ENCODE data around the gene RFPL3. TPM values are rescaled to one million over a fixed set of nuclear protein-coding genes. Genes with fewer than 3 reads are reported as not detected.
A peak's percentile ranks its signal among the peaks of the same experiment; 100 is the strongest.
"Not testable (repeated sequence)": the region's sequence is repeated elsewhere in the genome, so short reads cannot be mapped to it uniquely, and the experiment has no call there.

RFPL3 gene
- total and polyA plus RNA-seq, 7 experiments from 2014 or later = not detected

DNA sequence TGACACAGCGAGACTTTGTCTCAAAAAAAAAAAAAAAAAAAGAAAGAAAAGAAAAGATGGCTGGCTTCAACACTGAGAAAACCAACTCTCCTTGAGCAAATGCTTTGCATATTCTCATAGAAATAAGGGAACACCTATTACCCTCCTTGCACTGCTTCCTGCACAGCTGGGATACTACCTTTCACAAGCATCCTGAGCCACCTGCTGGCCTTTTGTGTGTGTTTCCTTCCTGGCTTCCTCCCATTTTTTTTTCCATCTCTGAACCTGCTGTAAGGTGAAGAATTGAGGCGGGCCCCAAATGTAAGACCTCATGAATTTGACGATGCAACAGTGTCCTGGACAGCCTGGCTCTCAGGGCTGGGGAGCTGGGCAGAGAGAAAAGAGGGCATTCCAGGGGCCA lies 1.9 kb upstream of the RFPL3 start:
- Mint-ChIP-seq H3K4me3 (no peak overlapping the region), H3K4me1 (no peaks in the 10 kb centered on the region), H3K9me3 (peaks cover 0 to 5% (median 2%) of the 10 kb centered on the region in 11 donors), H3K36me3 (peaks cover 0 to 5% (median 0%) of the 10 kb centered on the region in 5 donors), H3K27me3 (peaks cover 0 to 7% (median 4%) of the 10 kb centered on the region in 5 donors), H3K27ac (no peak overlapping the region)
- DNase-seq (no peak), ATAC-seq (no peak)
- H3K27me3 ChIP-seq (ENCODE audit: control insufficient read depth in 2 of 2, insufficient read depth in 2 of 2, low read length in 2 of 2) = no peaks in the 10 kb centered on the region
- no peaks in the 10 kb centered on the region for H3K36me3 ChIP-seq (ENCODE audit: control insufficient read depth in 2 of 3, insufficient read depth in 3 of 3, low read length in 3 of 3)
- no peak overlapping the region for H3K27ac ChIP-seq (ENCODE audit: low read depth, low read length)
- intact Hi-C loops (cut with micrococcal nuclease) = no loop called here
- H3K4me3 ChIP-seq (ENCODE audit: low read length) = no peak overlapping the region
- no peaks in the 10 kb centered on the region for H3K9me3 ChIP-seq (ENCODE audit: control insufficient read depth in 2 of 3, low read length in 3 of 3)
- ChIA-PET CTCF (no interaction called here), POLR2A (no interaction called here)
- no peaks in the 10 kb centered on the region for H3K4me1 ChIP-seq (ENCODE audit: control insufficient read depth in 2 of 2, insufficient read depth in 2 of 2, low read length in 2 of 2)

DNA sequence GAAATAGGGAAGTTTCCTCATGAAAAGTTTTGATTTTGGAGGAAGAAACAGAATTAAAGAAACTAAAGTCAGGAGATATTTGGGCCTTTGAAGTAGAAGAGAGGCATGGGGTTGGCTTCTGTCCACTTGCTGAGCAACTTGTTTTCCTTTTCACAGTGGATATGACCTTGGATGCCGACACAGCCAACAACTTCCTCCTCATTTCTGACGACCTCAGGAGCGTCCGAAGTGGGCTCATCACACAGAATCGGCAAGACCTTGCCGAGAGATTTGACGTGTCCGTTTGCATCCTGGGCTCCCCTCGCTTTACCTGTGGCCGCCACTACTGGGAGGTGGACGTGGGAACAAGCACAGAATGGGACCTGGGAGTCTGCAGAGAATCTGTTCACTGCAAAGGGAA lies 2.4 kb downstream of the RFPL3 start:
- H3K4me1 ChIP-seq (ENCODE audit: control insufficient read depth in 2 of 2, insufficient read depth in 2 of 2, low read length in 2 of 2); H3K9me3 ChIP-seq (ENCODE audit: control insufficient read depth in 2 of 3, low read length in 3 of 3); H3K4me3 Mint-ChIP-seq; H3K27ac Mint-ChIP-seq; CTCF ChIA-PET; H3K9me3 Mint-ChIP-seq; intact Hi-C loops (cut with micrococcal nuclease); ATAC-seq; H3K27me3 Mint-ChIP-seq; H3K36me3 ChIP-seq (ENCODE audit: control insufficient read depth in 2 of 3, insufficient read depth in 3 of 3, low read length in 3 of 3); H3K4me3 ChIP-seq (ENCODE audit: low read length); H3K27me3 ChIP-seq (ENCODE audit: control insufficient read depth in 2 of 2, insufficient read depth in 2 of 2, low read length in 2 of 2); POLR2A ChIA-PET; H3K27ac ChIP-seq (ENCODE audit: low read depth, low read length); H3K4me1 Mint-ChIP-seq; H3K36me3 Mint-ChIP-seq; DNase-seq: not testable (repeated sequence)

DNA sequence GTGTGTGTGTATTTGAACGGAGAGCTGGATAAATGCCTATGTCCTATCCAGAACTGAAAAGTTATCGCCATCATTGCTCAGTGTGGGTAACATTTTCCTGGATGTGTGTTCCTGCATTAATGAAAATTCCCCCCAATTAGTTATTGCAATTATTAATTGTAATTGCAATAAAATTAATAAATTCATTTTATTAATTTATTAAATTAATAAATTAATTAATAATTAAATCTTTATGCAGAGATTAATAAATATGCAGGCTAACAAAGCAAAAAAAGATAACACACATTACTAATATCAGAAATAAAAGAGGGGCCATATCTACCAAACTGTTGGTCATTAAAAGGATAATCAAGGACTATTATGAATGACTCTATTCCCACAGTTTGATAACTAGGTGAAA lies 3.6 kb downstream of the RFPL3 start:
- ATAC-seq = no peak
- intact Hi-C loops (cut with micrococcal nuclease) = no loop called here
- H3K4me1 Mint-ChIP-seq = no peaks in the 10 kb centered on the region
- H3K4me3 Mint-ChIP-seq = no peak overlapping the region
- Histone ChIP-seq H3K27me3 (ENCODE audit: control insufficient read depth in 2 of 2, insufficient read depth in 2 of 2, low read length in 2 of 2) (no peaks in the 10 kb centered on the region), H3K4me1 (ENCODE audit: control insufficient read depth in 2 of 2, insufficient read depth in 2 of 2, low read length in 2 of 2) (no peaks in the 10 kb centered on the region), H3K9me3 (ENCODE audit: control insufficient read depth in 2 of 3, low read length in 3 of 3) (no peaks in the 10 kb centered on the region), H3K27ac (ENCODE audit: low read depth, low read length) (no peak overlapping the region), H3K4me3 (ENCODE audit: low read length) (no peak overlapping the region), H3K36me3 (ENCODE audit: control insufficient read depth in 2 of 3, insufficient read depth in 3 of 3, low read length in 3 of 3) (no peaks in the 10 kb centered on the region)
- H3K9me3 Mint-ChIP-seq = no peaks in the 10 kb centered on the region
- H3K27me3 Mint-ChIP-seq = peaks cover 0 to 7% (median 0%) of the 10 kb centered on the region in 5 donors
- ChIA-PET POLR2A (no interaction called here), CTCF (no interaction called here)
- DNase-seq = no peak
- no peak overlapping the region for H3K27ac Mint-ChIP-seq
- H3K36me3 Mint-ChIP-seq = peaks cover 0 to 5% (median 0%) of the 10 kb centered on the region in 5 donors

- H3K27me3 ChIP-seq (ENCODE audit: control insufficient read depth in 2 of 2, insufficient read depth in 2 of 2, low read length in 2 of 2) = no peaks in the 10 kb centered on the region
- H3K36me3 ChIP-seq (ENCODE audit: control insufficient read depth in 2 of 3, insufficient read depth in 3 of 3, low read length in 3 of 3) = no peaks in the 10 kb centered on the region
- Mint-ChIP-seq H3K4me3 (no peak overlapping the region), H3K4me1 (peaks cover 0 to 2% (median 0%) of the 10 kb centered on the region in 7 donors), H3K9me3 (no peaks in the 10 kb centered on the region), H3K36me3 (peaks cover 0 to 5% (median 3%) of the 10 kb centered on the region in 5 donors), H3K27ac (no peak overlapping the region), H3K27me3 (peaks cover 0 to 3% (median 0%) of the 10 kb centered on the region in 5 donors)
- DNase-seq (no peak), ATAC-seq (no peak)
- H3K4me3 ChIP-seq (ENCODE audit: low read length) = no peak overlapping the region
- no peaks in the 10 kb centered on the region for H3K4me1 ChIP-seq (ENCODE audit: control insufficient read depth in 2 of 2, insufficient read depth in 2 of 2, low read length in 2 of 2)
- ChIA-PET POLR2A (no interaction called here), CTCF (no interaction called here)
- no peak overlapping the region for H3K27ac ChIP-seq (ENCODE audit: low read depth, low read length)
- intact Hi-C loops (cut with micrococcal nuclease) = no loop called here
- no peaks in the 10 kb centered on the region for H3K9me3 ChIP-seq (ENCODE audit: control insufficient read depth in 2 of 3, low read length in 3 of 3)
Measured at GRCh38 chr22:32364210-32364609, 6.5 kb downstream of the RFPL3 start.

DNA sequence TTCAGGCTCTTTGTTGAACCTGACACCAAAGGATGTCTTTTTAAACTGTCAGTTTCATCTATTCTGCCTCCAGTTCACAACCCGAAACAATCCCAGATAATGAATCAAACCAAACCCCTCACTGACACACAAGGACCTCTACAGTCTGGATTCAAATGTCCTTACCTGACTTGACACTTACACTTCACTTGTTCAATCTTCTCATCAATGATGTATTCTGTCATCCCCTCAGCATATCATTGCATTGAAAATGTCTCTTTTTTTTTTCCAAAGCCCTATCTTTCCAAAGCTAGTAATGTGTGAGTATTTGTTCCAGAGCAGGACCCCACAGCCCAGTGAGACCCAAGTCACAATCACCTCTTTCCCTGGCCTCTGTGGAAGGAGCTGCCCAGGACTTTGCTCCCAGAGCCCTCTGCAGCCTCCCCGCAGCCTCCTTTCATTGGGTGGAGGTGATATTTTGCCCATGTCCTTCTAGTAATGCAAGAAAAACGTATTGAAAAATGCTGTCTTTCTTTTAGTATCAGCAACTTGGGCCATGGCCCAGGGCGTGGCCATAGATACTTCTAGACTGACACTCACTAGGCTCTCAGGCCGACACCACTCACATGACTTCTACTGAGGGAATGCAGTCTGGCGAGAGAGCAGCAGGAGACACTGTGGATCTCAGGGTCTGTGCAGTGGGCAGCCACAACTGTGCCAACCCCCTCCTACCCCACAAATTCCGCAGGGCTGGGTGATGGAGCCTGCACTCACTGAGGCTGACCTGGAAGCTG lies 18.2 kb downstream of the RFPL3 start:
- DNase-seq (no peak), ATAC-seq (no peak)
- Mint-ChIP-seq H3K4me3 (no peak overlapping the region), H3K27me3 (no peaks in the 10 kb centered on the region), H3K36me3 (peaks cover 0 to 13% (median 7%) of the 10 kb centered on the region in 5 donors), H3K9me3 (no peaks in the 10 kb centered on the region), H3K27ac (no peak overlapping the region), H3K4me1 (no peaks in the 10 kb centered on the region)
- intact Hi-C loops (cut with micrococcal nuclease) = no loop called here
- Histone ChIP-seq H3K36me3 (ENCODE audit: control insufficient read depth in 2 of 3, insufficient read depth in 3 of 3, low read length in 3 of 3) (no peaks in the 10 kb centered on the region), H3K4me3 (ENCODE audit: low read length) (no peak overlapping the region), H3K9me3 (ENCODE audit: control insufficient read depth in 2 of 3, low read length in 3 of 3) (no peaks in the 10 kb centered on the region), H3K27me3 (ENCODE audit: control insufficient read depth in 2 of 2, insufficient read depth in 2 of 2, low read length in 2 of 2) (no peaks in the 10 kb centered on the region), H3K4me1 (ENCODE audit: control insufficient read depth in 2 of 2, insufficient read depth in 2 of 2, low read length in 2 of 2) (no peaks in the 10 kb centered on the region), H3K27ac (ENCODE audit: low read depth, low read length) (no peak overlapping the region)
- CTCF ChIA-PET = no interaction called here
- POLR2A ChIA-PET = no interaction called here

GRCh38 chr22:32376681-32377080 lies 19.0 kb downstream of the RFPL3 start:
- ChIA-PET CTCF (no interaction called here), POLR2A (no interaction called here)
- no peaks in the 10 kb centered on the region for H3K36me3 ChIP-seq (ENCODE audit: control insufficient read depth in 2 of 3, insufficient read depth in 3 of 3, low read length in 3 of 3)
- no peaks in the 10 kb centered on the region for H3K27me3 ChIP-seq (ENCODE audit: control insufficient read depth in 2 of 2, insufficient read depth in 2 of 2, low read length in 2 of 2)
- no peak overlapping the region for H3K4me3 ChIP-seq (ENCODE audit: low read length)
- H3K4me3 Mint-ChIP-seq = no peak overlapping the region
- H3K27ac ChIP-seq (ENCODE audit: low read depth, low read length) = no peak overlapping the region
- DNase-seq = no peak
- no peaks in the 10 kb centered on the region for H3K4me1 Mint-ChIP-seq
- no peaks in the 10 kb centered on the region for H3K4me1 ChIP-seq (ENCODE audit: control insufficient read depth in 2 of 2, insufficient read depth in 2 of 2, low read length in 2 of 2)
- no peaks in the 10 kb centered on the region for H3K27me3 Mint-ChIP-seq
- H3K27ac Mint-ChIP-seq = no peak overlapping the region
- intact Hi-C loops (cut with micrococcal nuclease) = no loop called here
- H3K36me3 Mint-ChIP-seq = peaks cover 0 to 13% (median 7%) of the 10 kb centered on the region in 5 donors
- no peaks in the 10 kb centered on the region for H3K9me3 Mint-ChIP-seq
- H3K9me3 ChIP-seq (ENCODE audit: control insufficient read depth in 2 of 3, low read length in 3 of 3) = no peaks in the 10 kb centered on the region
- ATAC-seq = no peak

DNA sequence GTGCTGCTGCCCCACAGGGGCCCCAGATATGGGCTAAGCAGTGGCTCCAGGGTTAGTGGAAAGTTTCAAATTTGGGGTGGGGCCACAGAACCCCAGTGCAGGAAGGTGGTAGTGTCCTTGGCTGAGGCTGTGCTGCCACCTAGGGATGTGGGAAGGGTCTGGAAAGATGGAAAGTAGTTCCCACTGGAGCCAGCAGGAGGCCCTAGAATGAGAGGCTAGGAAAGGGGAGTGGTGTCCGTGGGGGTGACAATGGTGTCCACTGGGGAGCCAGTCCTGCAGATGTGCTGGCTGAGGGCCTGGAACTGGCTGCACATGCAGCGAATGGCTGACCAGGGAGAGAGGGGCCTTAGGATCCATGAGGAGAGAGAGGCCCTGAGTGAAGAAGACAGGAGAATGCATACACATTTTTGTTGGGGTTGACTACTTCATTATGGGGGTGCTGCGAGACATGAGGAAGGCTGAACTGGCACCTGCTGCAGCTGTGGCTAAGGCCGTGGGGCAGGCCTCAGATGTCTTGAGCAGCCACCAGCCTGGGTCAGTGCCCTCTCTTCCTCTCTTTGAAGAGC lies 21.1 kb downstream of the RFPL3 start:
- Histone ChIP-seq H3K9me3 (ENCODE audit: control insufficient read depth in 2 of 3, low read length in 3 of 3) (no peaks in the 10 kb centered on the region), H3K4me3 (ENCODE audit: low read length) (no peak overlapping the region), H3K4me1 (ENCODE audit: control insufficient read depth in 2 of 2, insufficient read depth in 2 of 2, low read length in 2 of 2) (no peaks in the 10 kb centered on the region), H3K27ac (ENCODE audit: low read depth, low read length) (no peak overlapping the region), H3K27me3 (ENCODE audit: control insufficient read depth in 2 of 2, insufficient read depth in 2 of 2, low read length in 2 of 2) (no peaks in the 10 kb centered on the region), H3K36me3 (ENCODE audit: control insufficient read depth in 2 of 3, insufficient read depth in 3 of 3, low read length in 3 of 3) (no peaks in the 10 kb centered on the region)
- CTCF ChIA-PET = interaction anchor here (0.5 kb wide), 1 partner anchor 638 kb away, joined by 3 read pairs; no protein-coding TSS in a partner anchor
- Mint-ChIP-seq H3K4me1 (no peaks in the 10 kb centered on the region), H3K4me3 (no peak overlapping the region), H3K36me3 (peaks cover 0 to 13% (median 7%) of the 10 kb centered on the region in 5 donors), H3K27me3 (no peaks in the 10 kb centered on the region), H3K9me3 (no peaks in the 10 kb centered on the region), H3K27ac (peak overlapping the region in 1 of 9 donors; percentile 36)
- intact Hi-C loops (cut with micrococcal nuclease) = no loop called here
- POLR2A ChIA-PET = no interaction called here
- no peak for DNase-seq
- no peak for ATAC-seq
